ENCODE results near the gene IL2RG.

Gene IL2RG

GRCh38 chrX:71111141-71111843 is at the start of gene IL2RG:
TSS of gene IL2RG (minus strand) at chrX:71111577. CDS start at chrX:71111539, 38 bp downstream.
- DNase-seq (ENCODE audit: low spot score): no peak

- no peak for DNase-seq (ENCODE audit: low spot score)
Measured at GRCh38 chrX:71160475-71160874, 49.1 kb upstream of the IL2RG start.

DNA sequence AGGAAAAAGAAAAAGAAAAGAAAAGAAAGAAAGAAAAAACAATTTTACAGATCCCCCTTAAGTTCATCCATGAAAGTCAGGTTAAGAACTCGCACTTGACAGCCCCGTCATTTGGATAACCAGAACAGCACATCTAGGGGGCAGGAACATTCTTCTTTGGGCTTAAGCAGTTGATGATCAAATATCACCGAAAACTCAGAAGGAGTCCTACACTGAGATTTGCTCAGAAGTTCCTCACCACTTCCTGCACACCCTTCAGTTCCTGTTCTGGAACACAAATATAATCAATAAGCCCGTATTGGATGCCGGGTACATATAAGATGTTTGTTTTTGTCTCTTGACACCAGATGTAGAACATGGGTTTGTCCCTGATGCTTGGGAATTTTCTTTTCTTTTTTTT is 48.0 kb upstream of the IL2RG start:
- DNase-seq (ENCODE audit: low spot score): no peak

GRCh38 chrX:71158603-71159002 is 47.2 kb upstream of the IL2RG start:
- no peak for DNase-seq (ENCODE audit: low spot score)

DNA sequence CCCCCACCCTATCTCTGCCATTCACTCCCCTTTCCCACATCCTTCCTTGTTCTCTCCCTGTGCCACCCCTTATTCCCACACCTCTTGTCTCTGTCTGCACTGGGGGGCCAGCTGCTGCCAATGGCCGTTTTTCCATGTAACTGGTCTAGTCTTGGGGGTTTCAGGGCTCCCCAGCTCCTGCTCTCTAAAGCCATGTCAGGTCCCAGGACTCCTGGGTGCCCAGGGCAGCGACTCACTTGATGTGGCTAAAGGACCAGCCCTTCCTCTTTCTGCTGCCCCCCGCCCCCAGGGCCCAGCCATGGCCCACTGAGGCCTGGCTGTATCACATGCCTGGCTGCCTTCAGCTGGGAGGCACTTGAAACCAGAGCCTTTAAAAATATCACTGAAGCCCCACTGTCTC is 43.3 kb upstream of the IL2RG start:
- DNase-seq (ENCODE audit: low spot score): no peak

GRCh38 chrX:71154196-71154595 is 42.8 kb upstream of the IL2RG start:
- no peak for DNase-seq (ENCODE audit: low spot score)

DNA sequence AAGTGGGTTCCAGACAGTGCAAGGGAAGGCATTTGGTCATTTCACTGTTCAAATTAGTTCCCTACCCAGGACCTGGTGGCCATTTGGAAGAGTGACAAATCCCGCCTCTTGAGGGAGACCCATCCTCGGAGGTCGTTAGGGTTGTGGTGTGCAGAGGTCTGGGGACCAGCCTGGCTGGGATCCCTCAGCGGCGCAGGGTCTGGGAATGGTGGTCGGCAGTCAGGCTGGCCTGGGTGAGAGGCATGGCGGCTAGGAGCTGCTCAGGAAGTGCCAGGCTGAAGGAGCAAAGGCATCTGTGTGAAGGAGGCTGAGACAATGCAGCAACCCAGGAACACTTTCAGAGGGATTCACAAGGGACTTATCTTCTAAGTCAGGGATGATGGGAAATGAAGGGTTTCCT is 40.0 kb upstream of the IL2RG start:
- DNase-seq (ENCODE audit: low spot score): no peak

DNA sequence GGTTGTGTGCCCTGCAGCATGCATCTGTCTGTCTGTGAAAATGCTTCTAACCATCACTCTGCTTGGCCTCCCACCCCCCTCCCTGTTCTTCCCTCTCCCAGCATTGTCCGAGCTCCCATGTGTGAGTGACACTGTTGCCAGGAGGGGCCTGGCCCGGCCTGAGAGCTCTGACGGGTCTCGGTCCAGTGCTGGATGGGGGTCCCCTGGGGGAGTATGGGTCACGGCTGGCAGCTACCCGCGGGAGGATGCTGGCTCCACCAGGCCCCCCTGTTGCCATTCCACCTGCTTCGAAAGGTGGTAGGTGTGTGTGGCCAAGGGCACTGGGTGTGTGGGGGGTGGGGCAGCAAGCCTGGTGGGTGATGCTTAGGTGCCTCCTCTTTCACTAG is 36.9 kb upstream of the IL2RG start:
- no peak for DNase-seq (ENCODE audit: low spot score)

DNA sequence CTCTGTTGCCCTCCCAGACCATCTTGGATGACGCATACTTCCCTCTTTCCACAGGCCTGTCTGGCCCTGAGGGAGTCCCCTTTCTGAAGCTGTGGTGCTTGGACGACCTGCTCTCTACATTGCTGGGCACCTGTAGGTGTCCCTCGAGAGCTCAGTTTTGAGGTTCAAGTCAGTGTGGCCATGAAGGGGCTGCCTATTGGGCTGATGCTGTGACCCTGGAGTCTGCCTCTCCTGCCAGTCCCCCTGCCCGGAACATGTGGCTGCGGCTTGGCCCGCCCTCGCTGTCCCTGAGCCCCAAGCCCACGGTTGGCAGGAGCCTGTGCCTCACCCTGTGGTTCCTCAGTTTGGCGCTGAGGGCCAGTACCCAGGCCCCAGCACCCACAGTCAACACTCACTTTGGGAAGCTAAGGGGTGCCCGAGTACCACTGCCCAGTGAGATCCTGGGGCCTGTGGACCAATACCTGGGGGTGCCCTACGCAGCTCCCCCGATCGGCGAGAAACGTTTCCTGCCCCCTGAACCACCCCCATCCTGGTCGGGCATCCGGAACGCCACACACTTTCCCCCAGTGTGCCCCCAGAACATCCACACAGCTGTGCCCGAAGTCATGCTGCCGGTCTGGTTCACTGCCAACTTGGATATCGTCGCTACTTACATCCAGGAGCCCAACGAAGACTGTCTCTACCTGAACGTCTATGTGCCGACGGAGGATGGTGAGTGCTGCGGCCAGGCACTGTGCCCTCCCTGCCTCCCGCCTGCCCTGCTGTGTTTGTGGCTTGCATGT is 36.3 kb upstream of the IL2RG start:
- DNase-seq (ENCODE audit: low spot score): no peak

GRCh38 chrX:71144651-71145050 is 33.3 kb upstream of the IL2RG start, which contains the start of gene NLGN3:
TSS of gene NLGN3 (plus strand) at chrX:71144841. CDS start at chrX:71147750, 2,909 bp downstream.
- no peak for DNase-seq (ENCODE audit: low spot score)

DNA sequence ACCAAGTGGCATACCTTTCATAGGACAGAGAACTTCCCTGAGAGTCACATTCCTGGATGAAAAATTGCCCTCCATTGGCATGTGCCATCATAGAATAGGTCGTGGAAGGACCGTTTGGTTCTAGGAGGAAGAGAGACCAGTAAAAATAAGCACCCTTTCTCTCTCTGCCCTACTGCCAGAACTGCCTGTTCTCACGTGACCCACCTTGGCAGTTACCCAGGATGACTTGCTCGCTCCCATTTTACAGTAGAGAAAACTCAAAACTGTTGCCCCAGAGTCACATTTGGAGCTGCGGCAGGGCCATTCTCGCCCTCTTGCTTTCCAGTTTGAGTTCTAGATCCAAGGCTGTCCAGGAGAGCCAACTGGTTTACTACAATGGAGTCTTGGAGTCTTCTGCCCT is 32.1 kb upstream of the IL2RG start:
- no peak for DNase-seq (ENCODE audit: low spot score)

- DNase-seq (ENCODE audit: low spot score): no peak
Measured at GRCh38 chrX:71140440-71140839, 29.1 kb upstream of the IL2RG start.

DNA sequence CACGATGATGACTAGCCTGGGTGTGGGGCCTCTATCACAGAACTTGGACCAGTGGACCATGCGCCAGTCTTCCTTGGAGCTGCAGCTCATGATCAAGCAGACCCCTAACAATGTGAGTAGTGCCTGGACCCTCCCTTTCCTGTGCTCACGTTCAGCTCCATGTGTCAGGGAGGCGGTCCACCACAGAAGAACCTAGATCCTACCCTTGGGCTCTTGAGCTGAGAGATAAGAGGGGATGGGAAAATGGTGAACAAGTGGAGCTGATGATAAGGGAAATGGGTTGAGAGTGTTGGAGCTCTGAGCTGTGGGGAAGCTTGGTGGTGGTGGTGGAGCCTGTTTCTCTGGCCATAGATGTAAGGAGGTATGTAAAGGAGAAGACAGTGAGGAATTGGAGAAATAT is 20.1 kb upstream of the IL2RG start:
- no peak for DNase-seq (ENCODE audit: low spot score)

DNA sequence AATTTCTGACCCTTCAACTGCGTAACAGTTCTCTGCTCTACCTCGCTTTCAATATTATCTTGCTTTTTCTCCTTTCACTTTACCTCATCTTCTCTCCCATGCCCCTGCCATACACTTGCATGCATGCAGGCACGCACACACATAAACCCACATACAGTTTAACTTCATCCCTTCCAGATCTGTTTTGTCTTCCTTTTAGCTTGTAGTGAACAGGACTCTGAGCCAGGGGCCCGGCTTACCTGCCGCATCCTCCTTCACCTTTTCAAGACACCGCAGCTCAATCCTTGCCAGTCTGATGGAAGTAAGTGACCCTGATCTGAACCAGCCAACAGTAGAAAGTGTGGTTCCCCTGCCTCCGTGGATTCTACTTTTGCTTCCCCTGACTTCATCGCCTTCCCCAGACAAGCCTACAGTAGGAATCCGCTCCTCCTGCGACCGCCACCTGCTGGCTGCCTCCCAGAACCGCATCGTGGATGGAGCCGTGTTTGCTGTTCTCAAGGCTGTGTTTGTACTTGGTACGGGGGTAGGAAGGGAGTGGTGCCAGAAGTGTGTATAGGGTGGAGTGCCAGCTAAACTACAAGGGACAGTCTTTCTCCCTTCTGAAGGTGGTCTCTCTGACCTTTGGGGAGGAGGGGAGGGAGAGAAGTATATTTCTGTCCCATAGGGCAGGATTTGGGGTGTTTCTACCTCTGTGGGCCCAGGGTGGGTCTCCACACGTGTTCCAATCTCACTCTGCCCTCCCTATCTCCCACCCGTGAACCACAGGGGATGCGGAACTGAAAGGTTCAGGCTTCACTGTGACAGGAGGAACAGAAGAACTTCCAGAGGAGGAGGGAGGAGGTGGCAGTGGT is 17.8 kb upstream of the IL2RG start:
- DNase-seq (ENCODE audit: low spot score): peak; percentile 47

DNA sequence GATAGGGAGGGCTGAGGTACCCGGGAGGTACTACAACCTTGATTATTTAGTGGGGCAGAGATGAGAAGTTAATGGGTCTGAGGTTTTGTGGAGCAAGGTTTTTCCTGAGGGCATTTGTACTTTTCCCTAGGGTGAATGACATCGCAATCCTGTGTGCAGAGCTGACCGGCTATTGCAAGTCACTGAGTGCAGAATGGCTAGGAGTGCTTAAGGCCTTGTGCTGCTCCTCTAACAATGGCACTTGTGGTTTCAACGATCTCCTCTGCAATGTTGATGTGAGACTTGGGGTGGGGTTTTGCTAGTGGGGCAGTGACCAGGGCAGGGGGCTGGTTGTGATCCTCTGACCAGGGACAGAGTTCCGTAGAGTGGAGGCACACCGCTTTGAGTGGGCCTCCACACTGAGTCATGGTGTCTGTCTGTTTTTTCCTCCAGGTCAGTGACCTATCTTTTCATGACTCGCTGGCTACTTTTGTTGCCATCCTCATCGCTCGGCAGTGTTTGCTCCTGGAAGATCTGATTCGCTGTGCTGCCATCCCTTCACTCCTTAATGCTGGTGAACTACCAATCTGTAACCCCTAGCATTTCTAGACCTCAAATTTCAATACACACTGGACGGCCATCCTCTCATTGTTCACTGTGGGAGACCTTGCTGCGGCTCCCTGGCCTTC is 16.9 kb upstream of the IL2RG start:
- no peak for DNase-seq (ENCODE audit: low spot score)

- no peak for DNase-seq (ENCODE audit: low spot score)
Measured at GRCh38 chrX:71118985-71119535, 7.7 kb upstream of the IL2RG start.

DNA sequence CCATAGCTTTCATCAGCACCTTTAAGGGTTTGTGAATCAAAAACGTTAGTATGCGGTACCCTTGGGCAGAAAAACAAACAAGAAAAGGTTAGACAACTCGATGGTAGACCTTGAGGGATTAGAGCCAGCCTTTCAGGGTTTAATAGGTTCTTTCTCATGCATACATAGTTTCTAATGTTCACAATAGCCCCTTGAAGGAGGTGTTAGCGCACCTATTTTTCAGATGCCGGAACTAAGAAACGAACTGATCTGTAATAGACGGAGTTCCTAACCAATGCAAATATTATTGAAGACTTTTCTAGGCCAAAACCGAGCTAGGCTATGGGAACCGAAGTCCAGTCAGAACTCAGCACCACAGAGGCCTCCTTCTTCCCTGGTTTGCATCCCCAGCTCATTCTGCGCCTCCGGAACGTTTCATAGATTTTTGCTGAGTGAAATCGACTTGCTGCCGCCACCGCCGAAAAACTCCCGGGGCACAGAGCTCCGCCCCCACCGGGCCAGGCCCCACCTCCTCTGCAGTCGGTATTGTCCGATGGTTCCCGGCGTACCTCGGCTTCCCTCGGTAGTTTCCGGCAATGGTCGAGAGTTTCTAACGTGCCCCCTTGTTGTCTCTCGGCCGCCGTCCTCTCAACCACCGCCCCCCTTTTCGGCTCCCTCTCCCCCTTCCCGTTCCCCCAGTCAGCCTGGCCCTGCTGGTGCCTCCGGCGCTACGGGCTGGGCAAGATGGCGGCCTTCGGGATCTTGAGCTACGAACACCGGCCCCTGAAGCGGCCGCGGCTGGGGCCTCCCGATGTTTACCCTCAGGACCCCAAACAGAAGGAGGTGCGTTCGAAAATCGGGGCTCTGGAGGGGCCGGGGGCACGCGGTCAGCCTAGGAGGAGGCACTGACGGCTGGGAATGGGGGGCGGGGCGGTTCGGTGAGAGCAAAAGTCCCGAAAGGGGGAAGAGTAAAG is 6.9 kb upstream of the IL2RG start, which contains the start of gene MED12:
Gene MED12, plus strand, starts transcription at position 565 of the 953 bp plus-strand sequence. Its CDS starts 159 bp downstream, at position 724.
- peak; percentile 63 for DNase-seq (ENCODE audit: low spot score)

- no peak for DNase-seq (ENCODE audit: low spot score)
Measured at GRCh38 chrX:71117358-71117757, 6.0 kb upstream of the IL2RG start.

DNA sequence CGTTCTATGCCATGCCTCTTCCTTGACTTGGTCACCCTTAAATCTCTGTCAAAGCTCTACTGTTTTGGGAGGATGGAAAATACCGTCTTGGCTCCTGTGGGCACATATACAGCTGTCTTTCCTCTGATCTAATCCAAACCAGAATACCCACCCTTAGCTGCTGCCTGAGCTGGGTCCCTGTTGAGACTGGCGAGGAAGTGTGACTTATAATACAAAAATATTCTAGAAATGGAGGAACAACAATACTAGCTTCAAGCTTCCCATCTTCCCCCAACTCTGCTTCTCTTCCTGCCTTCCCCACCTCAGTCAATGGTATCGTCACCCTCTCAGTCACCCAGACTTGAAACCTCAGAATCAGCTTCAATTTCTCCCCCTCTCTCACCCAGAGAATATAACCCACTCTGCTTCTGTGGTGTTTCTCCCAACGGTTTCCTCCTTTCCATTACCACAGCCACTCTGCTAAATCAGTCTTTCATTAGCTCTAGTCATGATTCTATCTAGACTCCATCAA is 599 bp upstream of the IL2RG start:
- DNase-seq (ENCODE audit: low spot score): no peak

DNA sequence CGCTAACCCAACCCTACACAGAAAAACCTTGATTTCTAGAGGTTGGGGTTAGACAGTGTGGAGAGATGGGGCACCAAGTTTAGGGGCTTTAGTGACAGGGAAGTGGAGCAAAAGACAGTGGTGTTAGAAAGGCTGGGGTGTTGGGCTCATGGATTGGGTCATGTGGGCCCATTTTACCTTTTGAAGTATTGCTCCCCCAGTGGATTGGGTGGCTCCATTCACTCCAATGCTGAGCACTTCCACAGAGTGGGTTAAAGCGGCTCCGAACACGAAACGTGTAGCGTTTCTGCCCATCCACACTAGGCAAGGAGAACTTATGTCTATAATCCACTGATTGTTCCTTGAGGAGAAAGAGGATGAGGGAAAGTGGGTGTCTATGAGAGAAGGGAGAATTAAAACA is 2.3 kb downstream of the IL2RG start:
- DNase-seq (ENCODE audit: low spot score): no peak
